ENCODE measurements around the gene ADGRB3. TPM values are rescaled to one million over a fixed set of nuclear protein-coding genes. Genes with fewer than 3 reads are reported as not detected.

Gene ADGRB3
- total RNA-seq, 1 donor from 2014 or later = 1.5 TPM

- no peaks in the 10 kb centered on the region for H3K27me3 ChIP-seq
- H3K36me3 ChIP-seq = no peaks in the 10 kb centered on the region
- no peaks in the 10 kb centered on the region for H4K20me1 ChIP-seq (ENCODE audit: low read depth)
- Mint-ChIP-seq H3K9me3 (no peaks in the 10 kb centered on the region), H3K36me3 (no peaks in the 10 kb centered on the region), H3K4me1 (no peaks in the 10 kb centered on the region), H3K27ac (no peak overlapping the region), H3K4me3 (no peak overlapping the region), H3K27me3 (ENCODE audit: insufficient read depth, low read depth) (no peaks in the 10 kb centered on the region)
- no peaks in the 10 kb centered on the region for H3K79me2 ChIP-seq (ENCODE audit: low read depth)
- no peaks in the 10 kb centered on the region for H3F3A ChIP-seq (ENCODE audit: low read depth)
- no peak for DNase-seq (ENCODE audit: low spot score)
- no peak overlapping the region for H2AFZ ChIP-seq (replicated peaks)
- H3K9me3 ChIP-seq (ENCODE audit: low read depth) = no peaks in the 10 kb centered on the region
- no peak overlapping the region for H3K27ac ChIP-seq
- no peak overlapping the region for H3K4me2 ChIP-seq
- no peak for TF ChIP-seq CTCF (IDR thresholded peaks at IDR 0.05)
- no peak for TF ChIP-seq EZH2phosphoT487 (IDR thresholded peaks at IDR 0.05)
- TF ChIP-seq EZH2 (IDR thresholded peaks at IDR 0.05) = no peak
- H3K4me1 ChIP-seq = no peaks in the 10 kb centered on the region
- H3K4me3 ChIP-seq = no peak overlapping the region
- H3K9ac ChIP-seq = no peak overlapping the region
Measured at GRCh38 chr6:68834551-68834950, 199.5 kb downstream of the ADGRB3 start.

GRCh38 chr6:68838571-68838970 is 203.5 kb downstream of the ADGRB3 start:
- H3F3A ChIP-seq (ENCODE audit: low read depth) = no peaks in the 10 kb centered on the region
- H3K36me3 Mint-ChIP-seq = no peaks in the 10 kb centered on the region
- no peaks in the 10 kb centered on the region for H3K36me3 ChIP-seq
- H3K4me2 ChIP-seq = no peak overlapping the region
- H3K4me3 ChIP-seq = no peak overlapping the region
- H3K27ac ChIP-seq = no peak overlapping the region
- no peak overlapping the region for H2AFZ ChIP-seq (replicated peaks)
- H3K4me1 ChIP-seq = no peaks in the 10 kb centered on the region
- H4K20me1 ChIP-seq (ENCODE audit: low read depth) = no peaks in the 10 kb centered on the region
- no peaks in the 10 kb centered on the region for H3K27me3 ChIP-seq
- no peak overlapping the region for H3K9ac ChIP-seq
- H3K27ac Mint-ChIP-seq = no peak overlapping the region
- H3K9me3 Mint-ChIP-seq = peaks cover 9% of the 10 kb centered on the region
- TF ChIP-seq CTCF (IDR thresholded peaks at IDR 0.05) (no peak), EZH2 (IDR thresholded peaks at IDR 0.05) (no peak), EZH2phosphoT487 (IDR thresholded peaks at IDR 0.05) (no peak)
- H3K9me3 ChIP-seq (ENCODE audit: low read depth) = no peaks in the 10 kb centered on the region
- no peaks in the 10 kb centered on the region for H3K4me1 Mint-ChIP-seq
- H3K27me3 Mint-ChIP-seq (ENCODE audit: insufficient read depth, low read depth) = no peaks in the 10 kb centered on the region
- H3K4me3 Mint-ChIP-seq = no peak overlapping the region
- no peaks in the 10 kb centered on the region for H3K79me2 ChIP-seq (ENCODE audit: low read depth)
- DNase-seq (ENCODE audit: low spot score) = no peak

GRCh38 chr6:68852791-68853190 is 217.7 kb downstream of the ADGRB3 start:
- H3K4me1 ChIP-seq = no peaks in the 10 kb centered on the region

More at GRCh38 chr6:68852791-68853190, 217.7 kb downstream of the ADGRB3 start:
- DNase-seq (ENCODE audit: low spot score) = no peak
- no peak overlapping the region for H3K4me3 ChIP-seq
- no peaks in the 10 kb centered on the region for H3K79me2 ChIP-seq (ENCODE audit: low read depth)
- Mint-ChIP-seq H3K9me3 (peaks cover 8% of the 10 kb centered on the region), H3K36me3 (peaks cover 2% of the 10 kb centered on the region), H3K27me3 (ENCODE audit: insufficient read depth, low read depth) (peaks cover 4% of the 10 kb centered on the region), H3K4me1 (no peaks in the 10 kb centered on the region), H3K4me3 (no peak overlapping the region), H3K27ac (no peak overlapping the region)
- no peak overlapping the region for H3K9ac ChIP-seq
- H3K27ac ChIP-seq = no peak overlapping the region
- H3F3A ChIP-seq (ENCODE audit: low read depth) = no peaks in the 10 kb centered on the region
- H3K4me2 ChIP-seq = no peak overlapping the region
- H3K36me3 ChIP-seq = no peaks in the 10 kb centered on the region
- no peak overlapping the region for H2AFZ ChIP-seq (replicated peaks)
- H3K9me3 ChIP-seq (ENCODE audit: low read depth) = no peaks in the 10 kb centered on the region
- H3K27me3 ChIP-seq = no peaks in the 10 kb centered on the region
- H4K20me1 ChIP-seq (ENCODE audit: low read depth) = no peaks in the 10 kb centered on the region
- TF ChIP-seq CTCF (IDR thresholded peaks at IDR 0.05) = no peak
- no peak for TF ChIP-seq EZH2 (IDR thresholded peaks at IDR 0.05)
- no peak for TF ChIP-seq EZH2phosphoT487 (IDR thresholded peaks at IDR 0.05)

Data from neural progenitor cell (in vitro differentiated cells).